Activated CD4-positive, alpha-beta T cell treated with anti-CD3 and anti-CD28 coated beads, Interleukin-10, Interleukin-2, amounts not matched to agents 100 ng/mL and 50 ng/mL, durations not matched to agents 16 hours and 8 hours (primary cell): ENCODE measurements around the gene SGK1.
A peak's percentile ranks its signal among the peaks of the same experiment; 100 is the strongest.
"Not testable (repeated sequence)": the region's sequence is repeated elsewhere in the genome, so short reads cannot be mapped to it uniquely, and the experiment has no call there.

ENCODE experiments used
- DNase-seq: peaks from one replicate; pipeline ENCODE4 v3.0.0-alpha.2; 2020

Gene SGK1

DNA sequence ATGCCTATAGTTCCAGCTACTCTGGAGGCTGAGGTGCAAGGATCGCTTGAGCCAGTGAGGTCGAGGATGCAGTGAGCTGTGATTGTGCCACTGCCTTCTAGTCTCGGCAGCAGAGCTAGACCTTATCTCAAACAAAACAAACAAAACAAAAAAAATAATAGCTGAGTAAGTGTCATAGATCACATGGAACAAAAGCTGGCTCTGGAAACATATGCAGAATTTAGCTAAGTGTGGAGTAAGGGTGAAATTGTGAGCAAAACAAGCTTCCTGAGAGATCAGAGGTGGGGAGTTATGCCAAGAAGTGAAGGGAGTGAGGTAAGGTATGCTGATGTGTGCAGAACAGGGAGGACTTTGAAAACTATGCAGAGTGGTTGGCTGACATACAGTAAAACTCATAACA lies 18.7 kb downstream of the SGK1 start:
- no peak for DNase-seq

DNA sequence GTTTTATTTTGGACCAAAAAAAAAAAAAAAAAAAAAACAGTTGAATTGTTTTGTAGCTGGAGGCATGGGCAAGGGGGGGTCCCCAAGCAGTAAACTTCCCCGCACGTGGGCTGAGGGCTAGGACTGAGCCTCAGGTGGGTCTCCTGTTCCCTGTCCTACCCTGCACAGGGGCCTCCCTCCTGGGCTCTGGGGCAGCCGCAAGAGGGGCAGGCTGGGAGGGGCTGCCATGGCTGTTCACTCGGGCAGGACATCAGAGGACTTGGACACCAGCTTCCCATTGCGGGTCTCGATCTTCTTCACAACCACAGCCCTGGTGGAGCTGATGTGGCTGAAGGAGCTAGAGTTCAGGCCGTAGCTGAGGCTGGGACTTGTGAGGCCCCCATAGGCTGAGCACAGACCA lies 21.1 kb downstream of the SGK1 start:
- DNase-seq, result no peak

DNA sequence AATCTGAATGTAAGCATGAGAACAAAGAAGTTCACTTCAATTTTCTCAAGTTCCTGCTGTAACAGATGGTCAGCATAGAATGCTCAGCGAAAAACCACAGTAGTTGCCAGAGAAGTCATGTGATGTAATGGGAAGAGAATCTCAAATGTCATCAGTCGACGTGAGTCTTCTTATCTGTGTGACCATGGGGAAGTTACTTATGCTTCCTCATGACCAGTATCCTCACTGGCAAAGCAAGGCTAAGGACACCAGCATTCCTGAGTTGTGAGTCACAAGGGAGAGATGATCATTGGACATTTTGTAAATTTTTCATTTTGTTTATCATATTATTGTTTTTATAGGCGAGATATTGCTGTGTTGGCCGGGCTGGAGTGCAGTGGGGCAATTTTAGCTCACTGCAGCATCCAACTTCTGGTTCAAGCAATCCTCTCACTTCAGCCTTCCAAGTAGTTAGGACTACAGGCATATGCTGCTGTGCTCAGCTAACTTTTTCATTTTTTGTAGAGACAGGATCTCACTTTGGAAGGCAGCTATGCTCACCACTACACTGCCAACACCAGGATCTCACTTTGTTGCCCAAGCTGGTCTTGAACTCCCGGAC lies 21.9 kb downstream of the SGK1 start:
- DNase-seq, result no peak

DNA sequence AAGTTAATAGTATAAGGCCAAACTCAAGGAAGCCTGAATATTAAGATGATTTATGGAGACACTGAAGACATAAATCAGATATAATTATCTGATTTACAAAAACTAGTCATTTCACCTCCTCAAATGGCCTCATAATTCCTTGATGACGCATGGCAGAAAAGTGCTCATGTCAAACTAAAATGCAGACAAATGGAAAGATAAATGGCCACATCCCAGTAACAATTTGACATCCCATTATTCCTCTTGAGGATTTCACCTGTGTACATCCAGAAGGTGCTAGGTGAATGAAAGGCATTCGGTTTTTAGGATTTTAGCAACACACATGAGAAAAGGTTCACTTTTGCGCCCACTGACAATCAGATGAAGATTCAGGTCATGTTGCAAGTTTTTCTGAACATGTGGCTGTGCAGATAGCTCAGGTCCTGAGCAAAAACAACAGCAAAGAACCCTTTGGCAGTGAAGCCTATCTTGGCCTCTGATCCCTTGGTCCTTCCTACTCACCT lies 24.2 kb downstream of the SGK1 start:
- no peak for DNase-seq

DNA sequence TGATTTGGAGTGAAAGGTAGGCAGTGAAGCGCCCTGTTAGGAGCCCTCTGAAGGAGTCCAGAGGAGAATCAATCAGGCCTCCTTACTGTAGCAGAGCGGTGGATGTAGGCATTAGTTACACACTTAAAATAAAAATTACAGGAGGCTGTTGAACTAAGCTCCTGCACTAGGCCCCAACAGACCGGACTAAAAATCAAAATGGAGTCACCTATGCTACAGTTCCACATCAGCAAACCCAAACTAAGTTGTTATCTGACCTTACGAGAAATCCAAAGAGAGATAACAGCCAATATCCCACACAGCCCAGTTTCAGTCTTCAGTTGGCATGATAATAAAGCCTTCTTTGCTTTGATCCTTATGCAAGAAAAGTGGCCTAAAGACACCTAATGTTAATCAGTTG lies 26.8 kb downstream of the SGK1 start:
- DNase-seq, result no peak

DNA sequence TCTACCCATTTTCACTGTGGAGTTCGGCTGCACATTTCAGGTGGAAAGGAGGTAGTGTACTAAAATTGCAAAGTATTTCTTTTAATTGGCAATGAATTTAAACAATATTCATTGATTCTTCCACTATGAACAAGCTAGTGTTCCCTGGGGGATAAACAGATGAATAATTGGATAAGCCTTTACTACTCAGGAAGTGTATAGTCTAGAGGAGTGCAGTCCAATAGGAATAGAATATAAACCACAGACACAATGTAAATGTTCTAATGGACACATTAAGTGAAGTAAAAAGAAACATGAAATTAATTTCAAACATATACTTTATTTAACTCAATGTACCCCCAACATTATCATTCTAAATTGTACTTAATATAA lies 28.7 kb downstream of the SGK1 start:
- DNase-seq, result no peak

DNA sequence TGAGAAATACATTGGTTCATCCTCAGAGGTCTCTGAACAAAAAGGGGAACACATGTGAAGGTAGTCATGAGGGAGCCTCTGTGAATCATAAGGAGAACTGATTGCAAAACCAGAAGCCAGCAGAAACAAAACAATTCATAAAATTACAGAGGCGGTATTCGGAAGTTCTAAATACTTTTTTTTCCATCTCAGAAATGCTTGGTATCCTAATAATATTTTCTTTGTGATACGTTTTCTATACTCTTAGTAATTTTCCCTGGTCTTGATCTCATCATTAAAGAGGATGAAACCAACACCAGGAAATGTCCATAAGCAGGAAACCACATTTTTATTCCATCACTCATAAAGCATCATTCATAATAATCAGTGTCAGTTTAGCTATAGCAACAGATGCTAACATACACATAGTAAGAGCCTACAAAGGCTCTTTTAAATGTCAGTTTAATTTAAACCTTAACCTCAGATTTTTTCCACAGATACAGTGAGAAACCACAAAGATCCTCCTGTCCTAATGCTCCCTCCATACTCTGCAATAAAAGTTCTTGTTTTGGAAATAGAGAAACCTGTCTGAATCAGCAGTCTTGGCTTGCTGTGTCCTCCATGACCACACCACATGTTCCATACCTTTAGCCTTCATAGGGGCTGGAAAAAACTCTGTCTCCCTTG lies 29.2 kb downstream of the SGK1 start:
- peak; percentile 83 for DNase-seq

DNA sequence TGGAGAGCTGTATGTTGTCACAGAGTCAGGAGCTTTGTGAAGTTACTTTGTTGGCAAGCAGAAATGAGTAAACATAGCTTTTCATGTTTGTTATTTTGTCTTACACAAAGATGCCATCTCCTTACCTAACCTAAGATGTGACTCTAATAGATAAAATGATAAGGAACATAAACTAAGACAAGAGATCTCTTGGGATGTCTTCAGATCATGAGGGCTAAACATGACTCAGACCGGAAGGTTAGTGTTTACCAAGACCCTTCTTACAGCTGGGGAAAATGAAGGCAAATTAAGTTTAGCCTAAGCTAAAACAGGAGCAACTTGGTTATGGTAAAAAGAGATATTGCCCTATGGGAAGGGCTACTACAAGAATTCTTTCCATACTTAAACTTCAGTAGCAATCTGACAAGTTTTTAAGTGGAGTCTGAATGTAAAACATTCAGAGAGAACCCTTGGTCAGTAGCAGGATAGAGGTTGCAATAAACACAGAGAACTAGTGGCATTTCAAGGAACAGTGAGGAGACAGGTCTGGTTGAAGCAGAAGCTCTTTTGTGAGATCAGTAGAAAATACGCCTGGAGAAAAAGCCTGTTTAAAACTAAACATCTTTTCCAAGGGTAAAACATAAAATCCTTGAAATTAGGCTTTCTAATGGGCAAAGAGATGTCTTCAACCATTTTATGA lies 29.9 kb downstream of the SGK1 start:
- DNase-seq, result peak; percentile 67

DNA sequence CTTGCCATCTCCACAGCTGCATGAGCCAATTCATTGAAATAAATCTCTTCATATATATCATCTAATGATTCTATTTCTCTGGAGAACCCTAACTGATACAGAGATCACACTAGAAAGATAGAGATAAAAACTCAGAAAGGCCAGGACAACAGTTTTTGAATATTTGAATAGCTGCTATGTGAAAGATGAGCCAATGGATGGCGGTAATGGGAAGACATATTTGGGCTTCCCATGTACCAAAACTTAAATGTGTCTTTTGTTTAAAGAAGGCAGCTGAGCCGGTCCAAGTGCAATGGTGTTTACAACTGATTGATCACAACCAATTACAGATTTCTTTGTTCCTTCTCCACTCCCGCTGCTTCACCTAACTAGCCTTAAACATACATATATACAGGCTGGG lies 35.1 kb downstream of the SGK1 start:
- DNase-seq, result no peak

DNA sequence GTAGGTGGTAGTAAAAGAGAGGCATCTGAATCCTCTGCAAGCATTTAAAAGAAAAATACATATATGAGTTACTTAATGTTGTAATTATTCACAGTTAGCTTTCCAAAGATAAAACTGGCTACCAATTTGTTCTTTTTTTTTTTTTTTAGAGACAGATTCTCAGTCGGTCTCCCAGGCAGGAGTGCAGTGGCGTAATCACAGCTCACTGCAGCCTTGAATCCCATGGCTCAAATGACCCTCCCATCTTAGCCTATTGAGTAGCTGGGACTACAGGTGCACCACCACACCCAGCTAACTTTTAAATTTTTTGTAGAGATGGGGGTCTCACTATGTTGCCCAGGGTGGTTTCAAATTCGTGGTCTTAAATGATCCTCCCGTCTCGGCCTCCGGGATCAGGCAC lies 36.5 kb downstream of the SGK1 start:
- DNase-seq, result no peak

DNA sequence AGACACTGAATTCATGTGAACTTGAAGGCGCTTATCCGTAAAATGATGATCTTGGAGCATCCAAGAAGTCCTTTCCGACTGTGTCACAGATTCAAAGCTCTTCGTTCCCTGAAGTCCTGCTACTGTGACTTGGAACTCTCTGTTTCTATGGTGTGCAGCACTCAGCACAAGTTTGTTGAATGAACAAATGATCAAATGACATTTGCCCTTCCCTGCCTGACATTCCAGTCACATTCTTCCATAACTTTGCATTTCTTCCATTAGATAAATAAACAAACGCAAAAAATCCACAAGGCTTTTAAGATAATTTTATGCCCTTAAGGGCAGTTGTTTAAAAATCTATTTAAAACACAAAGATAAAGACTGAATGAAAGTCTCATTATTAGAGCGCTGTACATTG lies 39.9 kb downstream of the SGK1 start:
- no peak for DNase-seq

DNA sequence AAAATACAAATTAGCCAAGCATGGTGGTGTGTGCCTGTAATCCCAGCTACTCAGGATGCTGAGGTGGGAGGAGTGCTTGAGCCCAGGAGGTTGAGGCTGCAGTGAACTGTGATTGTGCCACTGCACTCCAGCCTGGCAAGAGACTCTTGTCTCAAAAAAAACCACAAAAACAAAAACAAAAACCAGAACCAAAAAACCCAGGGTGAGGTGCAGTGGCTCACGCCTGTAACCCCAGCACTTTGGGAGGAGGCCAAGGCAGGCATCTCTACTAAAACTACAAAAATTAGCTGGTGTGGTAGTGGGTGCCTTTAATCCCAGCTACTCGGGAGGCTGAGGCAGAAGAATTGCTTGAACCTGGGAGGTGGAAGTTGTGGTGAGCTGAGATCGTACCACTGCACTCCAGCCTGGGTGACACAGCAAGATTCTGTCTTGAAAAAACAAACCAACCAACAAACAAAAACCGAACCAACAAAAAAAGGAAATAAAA lies 41.0 kb downstream of the SGK1 start:
- peak; percentile 56 for DNase-seq

DNA sequence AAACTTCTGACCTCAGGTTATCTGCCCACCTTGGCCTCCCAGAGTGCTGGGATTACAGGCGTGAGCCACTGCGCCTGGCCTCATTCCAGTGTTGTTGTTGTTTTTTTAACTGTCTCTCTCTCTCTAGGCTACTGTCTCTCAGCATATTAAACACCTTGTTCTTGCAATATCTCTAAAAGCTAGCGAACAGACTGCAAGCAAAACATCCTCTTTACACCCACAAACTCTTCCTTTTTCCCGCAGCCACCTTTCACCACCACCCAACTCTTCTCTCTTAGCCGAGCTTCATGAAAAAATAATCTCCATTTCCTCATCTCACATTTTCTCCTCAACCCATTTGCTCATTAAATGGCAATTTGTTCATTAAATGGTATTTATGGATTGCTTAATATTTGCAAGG lies 45.5 kb downstream of the SGK1 start:
- DNase-seq, result no peak

DNA sequence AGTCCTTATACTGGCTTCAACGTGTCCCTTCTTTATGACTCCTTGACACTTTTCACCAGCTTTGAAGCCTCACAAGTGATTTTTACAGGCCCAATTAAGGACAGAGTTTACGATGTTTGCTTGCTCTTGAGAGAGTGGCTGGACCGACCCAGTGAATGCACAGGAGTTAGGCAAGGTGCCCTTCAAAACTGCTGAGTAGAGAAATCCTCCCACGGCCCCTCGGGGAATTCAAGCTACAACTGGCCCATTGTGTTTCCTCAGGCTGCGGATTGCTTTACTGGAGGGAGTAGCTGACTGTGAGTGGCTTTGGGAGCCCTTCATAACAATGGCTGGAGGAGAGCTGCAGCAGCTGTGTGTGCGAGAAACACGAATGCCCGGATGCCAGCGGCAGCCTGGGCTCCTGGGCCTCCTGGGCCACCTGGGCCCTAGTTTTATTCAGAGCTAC lies 50.0 kb downstream of the SGK1 start:
- DNase-seq, result no peak

DNA sequence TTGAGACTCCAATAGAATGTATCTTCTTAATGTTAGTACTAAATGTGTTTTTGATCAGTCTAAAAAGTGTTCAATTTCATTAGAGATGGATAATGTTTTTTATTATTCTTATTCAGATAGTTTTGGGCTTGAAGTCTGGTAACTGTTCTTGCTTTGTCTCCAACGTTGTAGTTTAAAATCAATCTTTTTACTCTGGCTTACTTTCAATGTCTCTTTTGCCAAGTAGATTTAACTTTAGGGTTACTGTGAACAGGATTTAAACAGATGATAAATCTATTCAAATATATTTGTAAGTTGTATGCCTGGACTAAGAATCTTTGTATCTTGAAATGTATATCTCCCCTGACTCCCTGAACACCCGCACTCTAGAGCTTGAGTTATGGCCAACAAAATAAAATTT lies 51.1 kb downstream of the SGK1 start:
- no peak for DNase-seq

DNA sequence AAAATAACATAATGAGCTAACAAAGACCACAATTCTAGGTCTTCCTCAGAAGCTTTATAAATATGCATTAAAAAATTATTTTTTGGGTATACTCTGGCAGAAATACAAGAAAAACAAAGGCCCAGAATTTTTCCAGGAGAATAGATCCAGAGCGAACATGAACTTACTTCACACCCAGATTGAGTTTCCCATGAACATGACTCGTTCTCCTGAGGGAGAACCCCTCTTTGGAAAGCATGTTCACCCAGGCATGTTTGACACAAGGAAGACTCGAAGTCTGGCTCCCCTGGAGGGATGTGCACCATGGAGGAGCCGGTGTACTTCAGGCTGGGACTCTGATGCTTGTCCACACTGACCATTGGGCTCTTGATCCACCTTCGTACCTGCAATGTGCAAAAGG lies 56.1 kb downstream of the SGK1 start:
- DNase-seq, result no peak

DNA sequence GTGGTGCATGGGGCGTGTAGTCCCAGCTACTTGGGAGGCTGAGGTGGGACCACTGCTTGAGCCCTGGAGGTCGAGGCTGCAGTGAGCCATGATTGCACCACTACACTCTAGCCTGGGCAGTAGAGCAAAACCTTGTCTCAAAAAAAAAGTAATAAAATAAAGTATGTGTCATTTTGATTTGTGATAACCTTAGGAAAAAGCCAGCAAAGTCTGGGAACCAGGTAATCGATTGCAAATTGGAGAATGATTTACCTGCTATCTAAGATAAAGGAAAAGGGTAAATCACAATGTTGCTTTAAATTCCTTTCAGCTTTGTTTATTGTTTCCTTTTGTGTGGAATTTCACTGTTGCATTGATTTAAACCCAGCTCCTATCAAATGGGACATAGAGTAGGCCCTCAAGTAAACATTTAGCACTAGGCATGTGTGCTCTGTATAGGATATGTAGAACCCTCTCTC lies 59.0 kb downstream of the SGK1 start:
- DNase-seq, result no peak

DNA sequence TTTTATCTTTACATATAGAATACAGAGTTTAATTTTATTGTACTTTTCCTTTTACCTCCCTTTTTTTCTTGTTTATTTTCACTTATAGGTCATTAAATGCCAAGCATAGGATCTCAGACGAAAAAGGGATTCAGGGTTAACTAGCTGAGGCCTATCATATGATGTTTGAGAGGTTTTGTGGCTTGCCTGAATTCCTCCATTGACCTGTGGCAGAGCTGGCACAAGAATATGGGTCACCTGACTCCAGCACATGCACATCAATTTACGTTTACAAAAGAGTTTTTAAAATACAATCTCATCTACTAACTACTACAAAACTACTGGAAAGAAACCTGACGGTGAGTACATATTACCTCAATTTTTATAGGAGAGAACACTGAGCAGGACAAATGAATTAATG lies 60.4 kb downstream of the SGK1 start:
- DNase-seq, result no peak

DNA sequence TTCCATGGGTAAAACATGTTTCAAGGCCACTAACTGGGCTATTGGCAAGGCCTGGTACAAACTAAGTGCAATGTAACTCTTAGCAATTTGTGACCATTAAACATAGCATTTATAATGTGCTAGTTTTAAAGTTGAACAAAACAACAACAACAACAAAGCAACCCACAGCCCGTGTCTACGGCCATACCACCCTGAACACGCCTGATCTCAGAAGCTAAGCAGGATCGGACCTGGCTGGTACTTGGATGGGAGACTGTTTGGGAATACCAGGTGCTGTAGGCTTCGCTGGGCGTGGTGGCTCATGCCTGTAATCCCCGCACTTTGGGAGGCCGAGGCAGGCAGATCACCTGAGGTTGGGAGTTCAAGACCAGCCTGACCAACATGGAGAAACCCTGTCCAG lies 61.0 kb downstream of the SGK1 start:
- DNase-seq, result no peak

DNA sequence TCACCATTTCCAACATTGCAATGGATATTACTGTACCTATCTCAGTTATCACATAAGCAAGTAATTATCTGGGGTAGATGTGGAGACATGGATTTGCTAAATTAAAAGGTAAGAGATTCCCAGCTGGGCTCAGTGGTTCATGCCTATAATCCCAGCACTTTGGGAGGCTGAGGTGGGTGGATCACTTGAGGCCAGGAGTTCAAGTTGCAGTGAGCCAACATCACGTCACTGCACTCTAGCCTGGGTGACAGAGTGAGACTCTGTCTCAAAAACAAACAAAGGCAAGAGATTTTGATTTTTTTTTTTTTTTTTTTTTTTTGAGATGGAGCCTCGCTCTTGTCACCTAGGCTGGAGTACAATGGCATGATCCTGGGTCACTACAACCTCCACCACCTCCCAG lies 62.6 kb downstream of the SGK1 start:
- DNase-seq, result not testable (repeated sequence)

DNA sequence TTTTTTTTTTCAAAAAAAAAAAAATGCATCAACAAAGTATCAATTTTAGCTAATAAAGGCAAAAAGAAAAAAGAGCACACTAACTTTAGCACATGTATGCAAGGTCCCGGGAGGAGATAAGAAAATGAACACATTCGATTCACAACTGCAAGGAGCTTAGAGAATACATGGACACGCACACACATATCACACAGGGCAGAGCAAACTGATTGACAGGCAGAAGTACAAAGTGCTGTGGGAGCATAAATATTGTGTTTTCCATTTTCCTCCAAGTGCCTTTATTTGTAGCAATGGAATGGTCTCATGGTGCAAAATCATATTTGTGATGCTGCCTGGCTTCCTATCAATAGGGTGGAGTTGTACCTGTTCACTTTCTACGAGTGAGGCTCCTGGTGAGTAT lies 63.8 kb downstream of the SGK1 start:
- DNase-seq, result no peak

DNA sequence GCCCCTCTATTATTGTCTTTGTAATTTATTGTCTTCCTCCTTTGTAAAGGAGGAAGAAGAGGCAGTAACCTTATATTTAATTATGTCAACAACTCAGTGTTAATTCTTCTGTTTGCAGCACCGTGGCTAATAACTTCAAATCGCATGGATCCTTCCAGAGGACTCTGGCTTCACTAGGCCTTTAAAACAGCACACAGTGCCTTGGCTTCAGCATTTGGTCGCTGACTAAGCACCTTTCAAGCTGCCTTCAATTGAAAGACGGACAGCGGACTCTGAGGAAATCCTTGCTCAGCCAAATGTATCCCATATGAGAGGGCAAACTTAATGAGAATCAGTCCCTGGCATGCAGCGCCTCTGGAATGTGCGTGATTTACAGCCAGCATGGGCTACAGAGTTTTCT lies 64.2 kb downstream of the SGK1 start:
- no peak for DNase-seq

DNA sequence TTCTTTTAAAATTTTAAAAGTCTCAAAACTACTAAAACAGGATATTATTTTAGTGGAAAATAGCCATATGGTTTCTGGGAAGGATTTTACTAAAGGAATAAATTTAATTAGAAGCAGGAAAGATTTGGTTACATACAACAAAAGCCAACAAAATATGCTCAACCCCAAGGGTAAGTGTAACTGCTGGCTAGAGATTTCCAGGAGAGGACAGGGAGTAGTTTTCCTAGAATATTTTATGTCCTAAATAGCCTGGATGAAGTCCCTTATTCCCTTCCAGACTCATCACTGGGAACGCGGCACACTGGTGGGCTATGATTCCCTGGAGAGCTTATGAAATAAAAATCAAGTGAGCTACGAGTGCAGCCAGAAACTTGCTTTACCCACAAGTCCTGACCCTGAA lies 66.6 kb downstream of the SGK1 start:
- no peak for DNase-seq

DNA sequence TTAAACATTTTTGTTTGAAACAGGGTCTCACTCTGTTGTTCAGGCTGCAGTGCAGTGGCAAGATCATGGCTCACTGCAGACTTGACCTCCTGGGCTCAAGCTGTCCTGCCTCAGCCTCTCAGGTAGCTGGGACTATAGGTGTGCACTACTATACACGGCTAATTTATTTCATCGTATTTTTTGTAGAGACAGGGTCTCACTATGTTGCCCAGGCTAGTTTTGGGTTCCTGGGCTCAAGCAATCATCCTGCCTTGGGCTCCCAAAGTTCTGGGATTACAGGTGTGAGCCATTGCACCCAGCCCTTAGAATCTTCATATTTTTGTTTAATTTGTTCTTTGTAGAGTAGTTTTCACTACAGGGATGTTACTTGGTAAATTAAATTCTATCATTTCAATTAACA lies 67.1 kb downstream of the SGK1 start:
- no peak for DNase-seq
